GM23338 (cell line): ENCODE data around the gene ABCD3. TPM values are rescaled to one million over a fixed set of nuclear protein-coding genes. Genes with fewer than 3 reads are reported as not detected.

Experiments used
- ATAC-seq: fragments of 200-7000 bp; cut with Tn5 transposase; 3 replicates; pipeline ENCODE4 v1.9.1; 2020
- DNase-seq: peaks from one replicate; pipeline ENCODE4 v3.0.0-alpha.2; 2015; ENCODE audit warnings: low spot score
- H2AFZ ChIP-seq: fragments of 200-600 bp; sonication (generic); 2 replicates; pipeline ENCODE4 v1.8.0; 2016; ENCODE audit warnings: antibody characterized with exemption, mild to moderate bottlenecking, moderate library complexity
- H3F3A ChIP-seq: fragments of 200-600 bp; sonication (generic); replicated peaks from 2 replicates; pipeline ENCODE4 v1.8.0; 2017; ENCODE audit warnings: antibody characterized with exemption, mixed run types, low read depth
- H3K27ac ChIP-seq: fragments of 200-600 bp; sonication (generic); 2 replicates; pipeline ENCODE4 v1.6.1; 2016; ENCODE audit warnings: low read depth
- H3K27me3 ChIP-seq: fragments of 200-600 bp; sonication (generic); 2 replicates; pipeline ENCODE4 v1.8.0; 2016; ENCODE audit warnings: mild to moderate bottlenecking, mixed run types, moderate library complexity; ENCODE audit not compliant: insufficient read depth
- H3K36me3 ChIP-seq: fragments of 200-600 bp; sonication (generic); 2 replicates; pipeline ENCODE4 v1.8.0; 2016; ENCODE audit warnings: mild to moderate bottlenecking; ENCODE audit not compliant: insufficient read depth
- H3K4me1 ChIP-seq: fragments of 200-600 bp; sonication (generic); 2 replicates; pipeline ENCODE4 v1.8.0; 2016; ENCODE audit warnings: mild to moderate bottlenecking, moderate library complexity; ENCODE audit not compliant: insufficient read depth
- H3K4me2 ChIP-seq: fragments of 200-600 bp; sonication (generic); 2 replicates; pipeline ENCODE4 v1.7.1; 2017; ENCODE audit warnings: mixed run types
- H3K4me3 ChIP-seq: fragments of 200-600 bp; sonication (generic); 2 replicates; pipeline ENCODE4 v1.6.1; 2016; ENCODE audit warnings: mixed run types
- H3K79me2 ChIP-seq: fragments of 200-600 bp; sonication (generic); replicated peaks from 2 replicates; pipeline ENCODE4 v1.8.0; 2017; ENCODE audit warnings: mild to moderate bottlenecking; ENCODE audit not compliant: insufficient read depth
- H3K9me2 ChIP-seq: fragments of 200-600 bp; sonication (generic); 2 replicates; pipeline ENCODE4 v1.8.0; 2017; ENCODE audit not compliant: insufficient read depth
- H4K20me1 ChIP-seq: fragments of 200-600 bp; sonication (generic); replicated peaks from 2 replicates; pipeline ENCODE4 v1.8.0; 2017; ENCODE audit warnings: mild to moderate bottlenecking; ENCODE audit not compliant: insufficient read depth
- H3K27ac Mint-ChIP-seq: 2 replicates; pipeline ENCODE4 v1.8.0; 2020; ENCODE audit warnings: inconsistent platforms, mild to moderate bottlenecking, moderate library complexity, mixed read lengths
- H3K27me3 Mint-ChIP-seq: 3 replicates; pipeline ENCODE4 v1.8.0; 2022; ENCODE audit warnings: low read depth, mild to moderate bottlenecking, moderate library complexity, mixed read lengths, inconsistent platforms; ENCODE audit not compliant: insufficient read depth, poor library complexity
- H3K36me3 Mint-ChIP-seq: 3 replicates; pipeline ENCODE4 v1.8.0; 2021; ENCODE audit warnings: low read depth, mild to moderate bottlenecking, inconsistent platforms, moderate library complexity, mixed read lengths
- H3K4me1 Mint-ChIP-seq: 3 replicates; pipeline ENCODE4 v1.8.0; 2020; ENCODE audit warnings: mild to moderate bottlenecking, inconsistent platforms, mixed read lengths
- H3K4me3 Mint-ChIP-seq: 3 replicates; pipeline ENCODE4 v1.8.0; 2021; ENCODE audit warnings: moderate library complexity, mild to moderate bottlenecking, inconsistent platforms, mixed read lengths
- H3K9me3 Mint-ChIP-seq: 3 replicates; pipeline ENCODE4 v1.8.0; 2020; ENCODE audit warnings: moderate library complexity, mild to moderate bottlenecking, inconsistent platforms, mixed read lengths
- polyA plus RNA-seq: library from polyadenylated mRNA; unstranded; fragments of >200 nt; fragmentation: Nextera tagmentation; extraction: Ambion mirVana; gene quantifications from 2 replicates; pipeline ENCODE4 v1.2.1, GENCODE V29; 2016
- total RNA-seq: library from RNA; depleted of rRNA; stranded (reverse); fragments of >200 nt; shearing (Covaris generic); gene quantifications from 2 replicates; pipeline ENCODE4 v1.2.3, GENCODE V29; 2014
- TF ChIP-seq, protein P1 (sequence below): IDR thresholded peaks from 2 replicates; pipeline ENCODE4 v1.6.1; 2016; ENCODE audit warnings: antibody characterized with exemption
- TF ChIP-seq, protein P2 (sequence below), 2 experiments: fragments of 200-600 bp in 1 of 2; sonication (generic) in 1 of 2; conservative IDR thresholded peaks; 2 replicates each; pipeline versions ENCODE4 v1.5.1 to v1.6.1; 2016 to 2017; ENCODE audit warnings: antibody characterized with exemption in 2 of 2, low read depth in 2 of 2, mild to moderate bottlenecking in 2 of 2, moderate library complexity in 1 of 2
- TF ChIP-seq, protein P3 (sequence below): IDR thresholded peaks from one replicate; pipeline ENCODE4 v1.6.1; 2018; ENCODE audit warnings: antibody characterized with exemption; ENCODE audit not compliant: unreplicated experiment

ABCD3 gene
- total and polyA plus RNA-seq, 2 experiments from 2014 or later, result 12.3 to 24.0 TPM

DNA sequence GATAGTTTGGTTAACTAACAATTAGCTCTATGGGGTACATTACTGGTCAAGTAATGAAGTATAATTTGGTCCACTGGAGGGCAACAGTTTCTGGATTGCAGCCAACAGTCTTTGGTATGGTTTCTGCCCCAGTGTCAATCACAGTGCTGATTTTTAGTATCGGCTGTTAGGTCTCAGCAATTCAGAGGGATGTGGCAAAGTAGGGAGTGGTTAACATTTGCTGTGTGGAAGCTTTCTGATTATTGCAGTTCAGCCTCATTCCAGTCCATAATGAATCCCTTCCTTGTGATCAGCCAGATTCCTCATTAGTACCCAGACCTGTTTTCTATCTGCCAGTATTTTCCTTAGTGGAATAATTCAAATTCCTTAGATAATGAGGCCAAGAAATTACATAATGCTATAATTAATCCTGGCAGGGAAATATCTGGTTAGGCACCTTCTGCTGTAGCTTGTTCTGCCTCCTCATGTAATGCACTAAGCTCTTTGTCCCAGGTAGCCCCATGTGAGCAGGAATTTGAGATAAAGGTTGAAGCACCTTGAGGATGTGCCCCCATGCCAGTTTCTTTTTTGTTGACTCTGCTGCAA is 109.3 kb downstream of the ABCD3 start:
- ATAC-seq, result peak; percentile 67
- H3K27ac Mint-ChIP-seq, result no peak overlapping the region
- no peak overlapping the region for H3K27ac ChIP-seq

DNA sequence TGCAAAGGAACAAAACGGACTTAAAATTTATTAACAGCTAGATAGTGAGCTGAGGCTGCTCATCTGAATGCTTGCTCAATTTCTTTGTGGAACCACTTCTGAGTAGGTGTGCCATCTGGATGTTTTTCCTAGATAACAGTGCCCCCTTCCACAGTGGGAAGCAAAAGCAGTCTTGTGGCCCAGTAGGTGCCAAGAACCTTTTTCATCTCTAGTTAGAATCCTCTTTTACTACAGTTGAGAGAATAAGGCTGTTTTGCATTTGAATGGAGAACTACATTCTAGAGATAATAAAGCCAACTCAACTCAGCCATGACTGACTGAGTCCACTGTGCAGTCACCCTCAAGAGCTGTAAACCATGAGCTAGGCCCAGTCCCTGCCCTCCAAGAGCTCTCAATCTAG is 110.1 kb downstream of the ABCD3 start:
- ATAC-seq, result peak; percentile 52
- H3K79me2 ChIP-seq, result no peaks in the 10 kb centered on the region

More for the DNA sequence above, 109.3 kb downstream of the ABCD3 start:
- Mint-ChIP-seq H3K27me3 (no peaks in the 10 kb centered on the region), H3K4me3 (no peak overlapping the region), H3K4me1 (peaks cover 19% of the 10 kb centered on the region), H3K9me3 (no peaks in the 10 kb centered on the region), H3K36me3 (peaks cover 12% of the 10 kb centered on the region)
- H3F3A ChIP-seq, result peaks cover 6% of the 10 kb centered on the region
- no peak overlapping the region for H2AFZ ChIP-seq
- TF ChIP-seq, protein P1, sequence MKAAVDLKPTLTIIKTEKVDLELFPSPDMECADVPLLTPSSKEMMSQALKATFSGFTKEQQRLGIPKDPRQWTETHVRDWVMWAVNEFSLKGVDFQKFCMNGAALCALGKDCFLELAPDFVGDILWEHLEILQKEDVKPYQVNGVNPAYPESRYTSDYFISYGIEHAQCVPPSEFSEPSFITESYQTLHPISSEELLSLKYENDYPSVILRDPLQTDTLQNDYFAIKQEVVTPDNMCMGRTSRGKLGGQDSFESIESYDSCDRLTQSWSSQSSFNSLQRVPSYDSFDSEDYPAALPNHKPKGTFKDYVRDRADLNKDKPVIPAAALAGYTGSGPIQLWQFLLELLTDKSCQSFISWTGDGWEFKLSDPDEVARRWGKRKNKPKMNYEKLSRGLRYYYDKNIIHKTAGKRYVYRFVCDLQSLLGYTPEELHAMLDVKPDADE, result no peak
- TF ChIP-seq, protein P2, sequence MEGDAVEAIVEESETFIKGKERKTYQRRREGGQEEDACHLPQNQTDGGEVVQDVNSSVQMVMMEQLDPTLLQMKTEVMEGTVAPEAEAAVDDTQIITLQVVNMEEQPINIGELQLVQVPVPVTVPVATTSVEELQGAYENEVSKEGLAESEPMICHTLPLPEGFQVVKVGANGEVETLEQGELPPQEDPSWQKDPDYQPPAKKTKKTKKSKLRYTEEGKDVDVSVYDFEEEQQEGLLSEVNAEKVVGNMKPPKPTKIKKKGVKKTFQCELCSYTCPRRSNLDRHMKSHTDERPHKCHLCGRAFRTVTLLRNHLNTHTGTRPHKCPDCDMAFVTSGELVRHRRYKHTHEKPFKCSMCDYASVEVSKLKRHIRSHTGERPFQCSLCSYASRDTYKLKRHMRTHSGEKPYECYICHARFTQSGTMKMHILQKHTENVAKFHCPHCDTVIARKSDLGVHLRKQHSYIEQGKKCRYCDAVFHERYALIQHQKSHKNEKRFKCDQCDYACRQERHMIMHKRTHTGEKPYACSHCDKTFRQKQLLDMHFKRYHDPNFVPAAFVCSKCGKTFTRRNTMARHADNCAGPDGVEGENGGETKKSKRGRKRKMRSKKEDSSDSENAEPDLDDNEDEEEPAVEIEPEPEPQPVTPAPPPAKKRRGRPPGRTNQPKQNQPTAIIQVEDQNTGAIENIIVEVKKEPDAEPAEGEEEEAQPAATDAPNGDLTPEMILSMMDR (conservative IDR thresholded peaks at IDR 0.05; ENCODE audit: low read depth in 2 of 2), result peak; percentile 31 to 44; a peak in 3 of 4 replicates
- H3K27me3 ChIP-seq, result no peaks in the 10 kb centered on the region
- DNase-seq, result peak; percentile 45
- no peak overlapping the region for H3K4me3 ChIP-seq
- H3K36me3 ChIP-seq, result peaks cover 9% of the 10 kb centered on the region; the same call in 1 of the 2 replicates
- H3K4me2 ChIP-seq, result no peak overlapping the region
- no peaks in the 10 kb centered on the region; the same call in 1 of the 2 replicates for H4K20me1 ChIP-seq
- no peaks in the 10 kb centered on the region for H3K79me2 ChIP-seq
- peaks cover 19% of the 10 kb centered on the region for H3K4me1 ChIP-seq
- no peaks in the 10 kb centered on the region for H3K9me2 ChIP-seq

More for the DNA sequence above, 110.1 kb downstream of the ABCD3 start:
- no peak overlapping the region for H3K4me3 ChIP-seq
- H3K4me1 ChIP-seq, result peaks cover 15% of the 10 kb centered on the region
- 0 out of 2 replicates have a peak overlapping the region, but pooled peaks have one; percentile 50 for H3K27ac ChIP-seq
- no peak overlapping the region for H3K4me2 ChIP-seq
- no peaks in the 10 kb centered on the region for H3K27me3 ChIP-seq
- peaks cover 9% of the 10 kb centered on the region; the same call in 1 of the 2 replicates for H3K36me3 ChIP-seq
- no peaks in the 10 kb centered on the region; the same call in 1 of the 2 replicates for H4K20me1 ChIP-seq
- H2AFZ ChIP-seq, result no peak overlapping the region
- Mint-ChIP-seq H3K36me3 (peaks cover 18% of the 10 kb centered on the region), H3K27ac (no peak overlapping the region), H3K4me3 (no peak overlapping the region), H3K9me3 (no peaks in the 10 kb centered on the region), H3K27me3 (no peaks in the 10 kb centered on the region), H3K4me1 (peaks cover 14% of the 10 kb centered on the region)
- peaks cover 6% of the 10 kb centered on the region for H3F3A ChIP-seq
- no peaks in the 10 kb centered on the region for H3K9me2 ChIP-seq
- DNase-seq, result peak; percentile 27
- TF ChIP-seq, protein P2 (conservative IDR thresholded peaks at IDR 0.05; ENCODE audit: low read depth in 2 of 2), result peak; percentile 24 to 39; a peak in 3 of 4 replicates
- TF ChIP-seq, protein P3, sequence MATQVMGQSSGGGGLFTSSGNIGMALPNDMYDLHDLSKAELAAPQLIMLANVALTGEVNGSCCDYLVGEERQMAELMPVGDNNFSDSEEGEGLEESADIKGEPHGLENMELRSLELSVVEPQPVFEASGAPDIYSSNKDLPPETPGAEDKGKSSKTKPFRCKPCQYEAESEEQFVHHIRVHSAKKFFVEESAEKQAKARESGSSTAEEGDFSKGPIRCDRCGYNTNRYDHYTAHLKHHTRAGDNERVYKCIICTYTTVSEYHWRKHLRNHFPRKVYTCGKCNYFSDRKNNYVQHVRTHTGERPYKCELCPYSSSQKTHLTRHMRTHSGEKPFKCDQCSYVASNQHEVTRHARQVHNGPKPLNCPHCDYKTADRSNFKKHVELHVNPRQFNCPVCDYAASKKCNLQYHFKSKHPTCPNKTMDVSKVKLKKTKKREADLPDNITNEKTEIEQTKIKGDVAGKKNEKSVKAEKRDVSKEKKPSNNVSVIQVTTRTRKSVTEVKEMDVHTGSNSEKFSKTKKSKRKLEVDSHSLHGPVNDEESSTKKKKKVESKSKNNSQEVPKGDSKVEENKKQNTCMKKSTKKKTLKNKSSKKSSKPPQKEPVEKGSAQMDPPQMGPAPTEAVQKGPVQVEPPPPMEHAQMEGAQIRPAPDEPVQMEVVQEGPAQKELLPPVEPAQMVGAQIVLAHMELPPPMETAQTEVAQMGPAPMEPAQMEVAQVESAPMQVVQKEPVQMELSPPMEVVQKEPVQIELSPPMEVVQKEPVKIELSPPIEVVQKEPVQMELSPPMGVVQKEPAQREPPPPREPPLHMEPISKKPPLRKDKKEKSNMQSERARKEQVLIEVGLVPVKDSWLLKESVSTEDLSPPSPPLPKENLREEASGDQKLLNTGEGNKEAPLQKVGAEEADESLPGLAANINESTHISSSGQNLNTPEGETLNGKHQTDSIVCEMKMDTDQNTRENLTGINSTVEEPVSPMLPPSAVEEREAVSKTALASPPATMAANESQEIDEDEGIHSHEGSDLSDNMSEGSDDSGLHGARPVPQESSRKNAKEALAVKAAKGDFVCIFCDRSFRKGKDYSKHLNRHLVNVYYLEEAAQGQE, result no peak
